Mesodermal cell (in vitro differentiated cells): ENCODE results near the gene OXGR1. TPM values are rescaled to one million over a fixed set of nuclear protein-coding genes. Genes with fewer than 3 reads are reported as not detected.
"Not testable (repeated sequence)": the region's sequence is repeated elsewhere in the genome, so short reads cannot be mapped to it uniquely, and the experiment has no call there.

Experiments used
- H3K27ac ChIP-seq: 2 replicates; pipeline ENCODE4 v1.7.0; 2013; ENCODE audit warnings: mild to moderate bottlenecking, low read depth, low read length, moderate library complexity; ENCODE audit not compliant: severe bottlenecking
- H3K36me3 ChIP-seq: 2 replicates; pipeline ENCODE4 v1.7.1; 2013; ENCODE audit warnings: mild to moderate bottlenecking, low read length, moderate library complexity; ENCODE audit not compliant: control insufficient read depth, insufficient read depth
- H3K4me1 ChIP-seq: one replicate; pipeline ENCODE4 v1.7.1; 2013; ENCODE audit warnings: mild to moderate bottlenecking, low read length; ENCODE audit not compliant: insufficient read depth, control insufficient read depth, poor library complexity, severe bottlenecking
- H3K4me3 ChIP-seq: 2 replicates; pipeline ENCODE4 v1.7.0; 2013; ENCODE audit warnings: low read length, control low read depth, mild to moderate bottlenecking; ENCODE audit not compliant: insufficient read depth, poor library complexity, severe bottlenecking; ENCODE audit errors: extremely low read depth
- H3K9me3 ChIP-seq: 2 replicates; pipeline ENCODE4 v1.7.1; 2013; ENCODE audit warnings: mild to moderate bottlenecking, low read length, moderate library complexity; ENCODE audit not compliant: control insufficient read depth
- WGBS, 2 experiments: methylation state at CpG; one replicate each; pipeline ENCODE4 v1.1.5; 2013; ENCODE audit warnings: missing lambda C conversion rate in 2 of 2; ENCODE audit not compliant: insufficient coverage in 2 of 2; 5-methylcytosine and 5-hydroxymethylcytosine counted together
- polyA plus RNA-seq, 2 experiments: library from polyadenylated mRNA; stranded (reverse); fragments of 50-300 nt; gene quantifications; one replicate each; pipeline ENCODE4 v1.2.3, GENCODE V29; 2013

Gene OXGR1
- not detected for polyA plus RNA-seq (2013, experiment 1 of 2)
- polyA plus RNA-seq (2013, experiment 2 of 2) = 0.40 TPM

DNA sequence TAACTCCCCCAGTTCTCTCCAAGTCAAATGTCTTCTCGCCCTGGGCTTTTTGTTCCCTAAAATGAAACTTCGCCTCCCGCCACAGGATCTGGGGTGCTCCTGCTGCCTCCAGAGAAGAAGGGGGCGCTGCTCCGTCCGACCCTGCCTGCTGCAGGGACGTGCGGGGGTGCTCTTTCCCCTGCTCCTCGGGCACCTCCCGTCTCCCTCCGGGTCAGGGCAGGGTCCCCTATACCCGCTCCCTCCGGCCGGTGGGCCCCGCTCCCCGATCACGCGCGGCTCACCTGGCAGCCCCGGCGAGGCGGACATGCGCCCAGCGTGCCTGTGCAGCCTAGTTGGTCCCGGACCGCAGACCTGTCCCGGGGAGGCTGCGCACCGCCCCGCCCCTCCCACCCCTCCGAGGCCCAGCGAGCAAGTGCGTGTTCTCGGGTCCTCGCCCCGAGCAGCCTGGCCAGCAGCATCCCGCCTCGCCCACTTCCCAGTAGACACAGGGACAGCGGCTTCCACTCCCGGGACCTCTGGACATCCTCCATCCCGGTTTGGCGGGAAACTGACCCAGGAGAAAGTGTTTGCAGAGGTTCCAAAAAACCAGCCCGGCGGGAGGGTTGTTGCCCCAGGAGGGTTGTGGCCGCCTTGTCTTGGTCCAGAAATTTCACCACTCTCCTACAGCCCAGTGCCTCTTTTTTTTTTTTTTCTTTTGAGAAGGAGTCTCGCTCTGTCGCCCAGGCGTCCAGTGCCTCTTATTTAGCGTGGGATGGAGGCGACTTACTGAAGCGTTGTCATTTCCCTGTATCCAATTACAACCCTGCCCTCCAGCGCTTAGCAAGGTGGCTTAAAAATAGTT is at the start of gene OXGR1:
Gene OXGR1 (minus strand): TSS at position 460 of the 841 bp plus-strand sequence. CDS start 6,717 bp downstream, outside the sequence.
- peak within 1 kb of the TSS; percentile 38 for H3K4me3 ChIP-seq
- H3K4me1 ChIP-seq = peaks cover 4% of the 10 kb centered on the region
- 2 to 9% methylated on average over 32 to 38 of the region's 52 CpGs for WGBS, 2 experiments
- H3K9me3 ChIP-seq = no peaks in the 10 kb centered on the region
- H3K36me3 ChIP-seq = no peaks in the 10 kb centered on the region
- H3K27ac ChIP-seq = no peak within 1 kb of the TSS

DNA sequence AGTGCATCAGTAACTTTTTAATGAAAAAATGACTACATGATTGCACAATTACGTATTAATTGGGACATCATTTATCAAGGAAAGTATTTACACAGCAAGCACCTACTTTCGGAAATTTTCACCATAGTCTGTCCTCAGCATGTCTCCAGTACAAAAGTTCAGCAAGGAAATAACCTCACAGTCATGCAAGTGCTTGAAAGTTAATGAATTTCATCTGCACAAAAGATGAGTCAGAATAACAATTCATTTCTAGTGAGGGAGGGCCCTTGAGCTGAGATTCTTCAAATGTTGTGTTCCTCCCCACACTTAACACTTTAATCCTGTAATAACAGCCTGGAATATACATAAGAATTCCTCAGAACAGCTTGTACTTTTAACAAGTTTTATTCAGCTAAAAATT is 49.0 kb upstream of the OXGR1 start:
- no peaks in the 10 kb centered on the region for H3K4me1 ChIP-seq
- WGBS, 2 experiments = 63% methylated on average over 1 of the region's 2 CpGs; no CpG with 5 or more reads in 1 of the 2 experiments
- no peak overlapping the region for H3K4me3 ChIP-seq
- no peak overlapping the region for H3K27ac ChIP-seq
- no peaks in the 10 kb centered on the region for H3K9me3 ChIP-seq
- H3K36me3 ChIP-seq = no peaks in the 10 kb centered on the region

DNA sequence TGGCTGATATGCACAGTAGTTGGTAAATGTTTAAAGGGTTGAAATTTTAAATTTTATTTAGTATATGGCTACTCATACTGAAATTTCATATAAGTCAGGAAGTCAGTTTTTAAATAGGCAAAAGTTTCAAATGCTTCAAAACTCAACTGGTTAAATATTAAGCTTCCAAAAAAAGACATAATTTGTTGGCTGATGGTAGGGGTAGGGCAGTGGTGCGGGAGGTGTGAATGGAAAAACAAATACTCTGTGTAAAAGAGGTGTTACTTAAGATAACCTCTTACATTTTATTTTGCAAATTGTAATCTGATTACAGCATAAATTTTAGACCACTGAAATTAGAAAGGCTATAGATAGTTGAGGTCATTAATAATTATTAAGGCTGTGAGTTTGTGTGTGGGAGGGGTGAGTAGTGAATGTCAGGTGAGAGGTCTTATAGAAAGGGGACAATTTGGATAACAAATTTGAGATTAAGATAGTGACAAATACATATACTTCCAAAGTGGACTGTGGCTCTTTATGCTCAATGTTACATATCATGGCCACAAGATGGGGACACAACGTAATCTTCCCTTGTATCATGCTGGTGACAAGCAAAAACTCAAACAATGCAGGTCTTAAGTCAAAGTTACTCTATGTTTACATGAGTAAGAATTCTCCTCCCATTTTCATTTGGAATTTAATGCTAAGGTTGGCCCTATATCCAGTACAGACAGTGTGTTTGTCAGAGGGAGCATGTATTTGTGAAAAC is 36.6 kb upstream of the OXGR1 start:
- Histone ChIP-seq H3K4me1 (no peaks in the 10 kb centered on the region), H3K9me3 (no peaks in the 10 kb centered on the region), H3K4me3 (no peak overlapping the region), H3K36me3 (no peaks in the 10 kb centered on the region), H3K27ac (no peak overlapping the region)
- 86 to 100% methylated on average over 1 of the region's 2 CpGs for WGBS, 2 experiments

DNA sequence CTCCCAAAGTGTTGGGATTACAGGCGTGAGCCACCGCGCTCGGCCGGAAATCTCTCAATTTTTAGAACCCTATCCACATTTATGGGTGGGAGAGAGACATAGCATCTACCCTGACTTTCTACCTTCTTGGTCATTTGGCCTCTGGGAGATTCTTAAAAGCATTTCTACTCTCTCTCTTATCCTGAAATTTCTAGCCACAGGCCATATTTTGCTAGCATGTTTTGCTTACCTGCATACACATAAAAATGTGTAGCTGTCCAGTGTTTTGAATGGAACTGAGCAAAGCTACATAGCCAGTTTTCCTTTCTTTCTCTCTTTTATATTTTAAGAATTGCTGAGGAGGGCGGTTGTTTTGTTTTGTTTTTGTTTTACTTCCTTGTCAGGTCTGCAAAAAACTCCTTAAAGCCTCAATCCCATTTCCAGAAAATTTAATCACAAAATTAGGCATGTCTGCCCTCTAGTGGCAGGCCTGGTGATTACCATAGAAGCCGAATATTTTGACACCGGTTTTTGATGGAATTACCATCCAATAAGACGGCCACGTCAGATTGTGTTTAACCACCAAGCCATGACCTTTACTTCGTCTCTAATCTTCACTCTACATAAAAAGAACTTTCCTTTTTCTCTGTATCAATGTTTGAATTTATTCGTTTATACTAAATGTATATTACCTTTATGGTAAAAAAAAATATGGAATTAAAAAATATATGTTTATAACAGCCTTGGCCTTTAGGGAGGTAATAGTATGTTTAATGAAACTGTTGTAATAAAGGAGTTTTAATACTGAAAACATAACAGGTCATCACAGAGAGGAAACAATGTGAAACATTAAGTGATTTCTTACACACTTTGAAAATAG is 34.4 kb upstream of the OXGR1 start:
- Histone ChIP-seq H3K9me3 (no peaks in the 10 kb centered on the region), H3K27ac (no peak overlapping the region), H3K4me3 (no peak overlapping the region), H3K36me3 (no peaks in the 10 kb centered on the region), H3K4me1 (no peaks in the 10 kb centered on the region)
- 9 to 13% methylated on average over 3 to 4 of the region's 12 CpGs for WGBS, 2 experiments

DNA sequence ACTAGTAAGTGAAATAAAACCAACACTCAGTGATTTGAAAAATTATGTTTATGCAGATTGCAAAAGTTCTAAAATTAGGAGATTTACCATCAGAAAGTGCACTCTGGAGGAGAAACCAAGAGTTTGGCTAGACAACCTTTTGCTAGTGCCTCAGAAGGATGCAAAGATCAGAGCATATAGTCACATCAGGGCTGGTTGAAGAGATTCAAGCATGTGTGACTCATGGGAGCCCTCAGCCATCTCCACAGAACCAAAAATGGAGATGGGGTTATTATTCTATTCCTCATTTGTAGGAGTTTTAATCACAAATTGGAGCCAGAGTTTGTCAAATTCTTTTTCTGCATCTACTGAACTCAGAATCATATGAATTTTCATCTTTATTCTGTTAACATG is 32.9 kb upstream of the OXGR1 start:
- H3K27ac ChIP-seq = peak overlapping the region; percentile 19
- H3K4me1 ChIP-seq = no peaks in the 10 kb centered on the region
- H3K36me3 ChIP-seq = no peaks in the 10 kb centered on the region
- no peak overlapping the region for H3K4me3 ChIP-seq
- H3K9me3 ChIP-seq = no peaks in the 10 kb centered on the region

DNA sequence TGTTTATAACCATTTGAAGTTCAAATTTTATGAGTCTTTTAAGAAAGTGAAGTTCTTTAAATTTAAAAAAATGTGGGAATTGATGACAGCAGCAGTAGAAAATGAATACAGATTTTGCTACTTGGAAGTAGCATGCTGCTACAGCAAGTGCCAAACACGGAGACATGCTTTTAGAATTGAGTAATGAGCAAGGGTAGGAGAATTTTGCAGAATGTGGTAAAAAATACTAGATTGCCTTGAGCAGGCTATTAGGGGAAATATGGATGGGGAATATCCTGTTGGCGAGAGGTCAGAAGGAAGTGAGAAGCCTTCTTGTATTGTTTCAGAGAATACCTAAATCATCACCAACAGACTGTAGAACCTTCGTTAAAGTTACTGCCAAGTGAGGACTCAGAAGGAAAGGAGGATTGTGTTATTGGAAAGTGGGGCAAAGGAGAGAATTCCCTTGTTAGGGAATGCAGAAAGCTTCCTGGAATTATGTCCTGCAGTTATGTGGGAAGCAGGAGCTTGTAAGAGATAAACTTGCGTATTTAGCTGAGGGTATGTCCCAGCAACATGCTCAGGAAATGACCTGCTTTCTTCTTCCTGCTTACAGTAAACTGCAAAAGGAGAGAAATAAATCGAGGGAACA is 32.4 kb upstream of the OXGR1 start:
- Histone ChIP-seq H3K27ac (peak overlapping the region; percentile 19), H3K36me3 (no peaks in the 10 kb centered on the region), H3K4me3 (no peak overlapping the region), H3K9me3 (no peaks in the 10 kb centered on the region), H3K4me1 (no peaks in the 10 kb centered on the region)
- WGBS, 2 experiments = 87 to 88% methylated on average over 1 to 2 of the region's 5 CpGs

DNA sequence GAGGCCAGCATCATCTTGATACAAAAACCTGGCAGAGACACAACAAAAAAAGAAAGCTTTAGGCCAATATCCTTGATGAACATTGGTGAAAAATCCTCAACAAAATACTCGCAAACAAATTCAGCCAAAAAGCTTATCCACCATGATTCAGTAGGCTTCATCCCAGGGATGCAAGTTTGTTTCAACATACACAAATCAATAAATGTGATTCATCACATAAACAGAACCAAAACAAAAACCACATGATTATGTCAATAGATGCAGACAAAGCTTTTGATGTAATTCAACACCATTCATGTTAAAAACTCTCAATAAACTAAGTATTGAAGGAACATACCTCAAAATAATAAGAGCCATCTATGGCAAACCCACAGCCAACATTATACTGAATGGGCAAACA is 29.5 kb upstream of the OXGR1 start:
- H3K4me1 ChIP-seq = peaks cover 24% of the 10 kb centered on the region
- not testable (repeated sequence) for H3K9me3 ChIP-seq, H3K36me3 ChIP-seq, H3K27ac ChIP-seq, H3K4me3 ChIP-seq
- 78 to 100% methylated on average over 1 of the region's 1 CpG for WGBS, 2 experiments

DNA sequence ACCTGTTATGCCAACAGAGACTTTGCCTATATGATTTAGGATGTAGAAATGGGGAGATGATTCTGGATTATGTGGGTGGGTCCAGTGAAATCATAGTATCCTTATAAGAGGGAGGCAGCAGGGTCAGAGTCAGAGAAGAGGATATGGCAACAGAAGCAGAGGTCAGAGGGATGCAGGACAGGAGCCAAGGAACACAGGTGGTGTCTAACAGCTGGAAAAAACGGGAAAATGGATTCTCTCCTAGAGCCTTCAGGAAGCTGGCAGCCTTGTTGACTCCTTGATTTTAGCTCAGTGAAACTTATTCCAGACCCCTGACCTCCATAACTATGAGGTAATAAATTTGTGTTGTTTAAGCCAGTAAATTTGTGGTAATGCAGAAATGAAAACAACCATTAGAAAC is 28.8 kb upstream of the OXGR1 start:
- Histone ChIP-seq H3K4me3 (no peak overlapping the region), H3K36me3 (no peaks in the 10 kb centered on the region), H3K27ac (no peak overlapping the region), H3K4me1 (peaks cover 24% of the 10 kb centered on the region), H3K9me3 (no peaks in the 10 kb centered on the region)
- 90% methylated on average over 1 of the region's 1 CpG; no CpG with 5 or more reads in 1 of the 2 experiments for WGBS, 2 experiments

DNA sequence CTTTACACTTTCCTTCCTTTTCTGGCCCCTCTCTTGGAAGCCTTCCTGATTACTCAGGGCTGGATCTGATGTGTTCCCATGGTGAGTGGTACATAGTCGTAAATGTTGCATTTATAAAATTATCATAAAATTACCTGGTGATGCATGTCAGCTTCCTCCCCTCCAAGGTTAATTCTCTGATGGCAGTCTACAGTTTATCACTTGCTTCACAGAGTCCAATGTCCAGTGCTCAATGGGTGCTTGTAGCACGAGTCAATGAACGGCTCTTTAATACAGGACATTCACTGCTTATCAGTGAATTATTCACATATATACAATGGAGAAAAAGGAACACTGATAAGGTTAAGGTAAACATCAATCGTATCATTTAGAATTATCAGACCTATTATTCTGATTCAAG is 27.0 kb upstream of the OXGR1 start:
- no peak overlapping the region for H3K27ac ChIP-seq

DNA sequence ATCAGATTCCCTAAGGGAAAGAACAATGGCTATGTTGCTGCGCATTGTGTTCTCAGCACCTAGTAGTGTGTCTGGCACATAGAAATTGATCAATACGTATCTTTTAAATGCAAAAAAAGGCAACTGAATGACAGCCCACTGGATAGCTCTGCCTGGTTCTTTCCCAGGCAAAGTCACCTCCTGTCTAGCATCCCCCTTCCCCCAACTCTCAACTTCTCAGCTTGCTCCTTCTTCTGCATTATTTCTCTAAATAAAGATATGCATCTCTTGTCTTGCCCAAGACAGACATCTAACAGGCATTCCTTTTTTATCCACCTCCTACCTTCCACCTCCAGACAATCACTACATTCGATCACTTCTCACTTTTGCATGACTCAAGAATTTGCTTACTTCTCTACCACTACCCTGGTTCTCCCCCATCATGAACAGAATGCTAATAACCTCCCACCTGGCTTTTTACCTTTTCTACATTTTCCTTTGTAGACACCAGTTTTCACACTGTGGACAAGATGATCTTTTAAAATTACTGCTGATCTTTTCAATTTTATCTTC is 26.5 kb upstream of the OXGR1 start:
- Histone ChIP-seq H3K4me3 (no peak overlapping the region), H3K36me3 (no peaks in the 10 kb centered on the region), H3K27ac (no peak overlapping the region), H3K9me3 (no peaks in the 10 kb centered on the region), H3K4me1 (peaks cover 24% of the 10 kb centered on the region)
- WGBS, 2 experiments = 83 to 92% methylated on average over 3 of the region's 3 CpGs

More for the DNA sequence above, 27.0 kb upstream of the OXGR1 start:
- H3K9me3 ChIP-seq = no peaks in the 10 kb centered on the region
- WGBS, 2 experiments = no CpG with 5 or more reads among the region's 4 CpGs
- peaks cover 24% of the 10 kb centered on the region for H3K4me1 ChIP-seq
- no peaks in the 10 kb centered on the region for H3K36me3 ChIP-seq
- no peak overlapping the region for H3K4me3 ChIP-seq
